ENCODE results near the gene SPPL2C.

DNA sequence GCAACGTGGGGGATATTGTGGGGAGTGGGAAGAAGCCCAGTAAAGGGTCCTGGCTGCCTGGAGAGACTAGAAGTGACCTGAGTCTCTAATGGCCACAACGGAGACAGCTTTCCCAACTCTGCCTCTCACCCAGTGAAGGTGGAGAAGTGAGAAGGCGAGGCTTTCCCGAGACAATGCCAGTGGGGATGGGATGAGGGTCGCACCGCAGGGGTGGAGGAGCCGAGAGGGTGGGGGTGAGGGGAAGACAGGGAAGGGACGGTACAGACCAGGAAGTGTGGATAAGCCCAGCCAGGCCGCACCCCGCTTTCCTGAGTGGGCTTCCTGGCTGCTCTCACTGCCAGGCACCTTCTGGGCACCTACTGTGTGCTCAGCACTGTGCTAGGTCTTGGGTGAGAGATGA lies 7.5 kb upstream of the SPPL2C start:
- TF ChIP-seq, protein P1, sequence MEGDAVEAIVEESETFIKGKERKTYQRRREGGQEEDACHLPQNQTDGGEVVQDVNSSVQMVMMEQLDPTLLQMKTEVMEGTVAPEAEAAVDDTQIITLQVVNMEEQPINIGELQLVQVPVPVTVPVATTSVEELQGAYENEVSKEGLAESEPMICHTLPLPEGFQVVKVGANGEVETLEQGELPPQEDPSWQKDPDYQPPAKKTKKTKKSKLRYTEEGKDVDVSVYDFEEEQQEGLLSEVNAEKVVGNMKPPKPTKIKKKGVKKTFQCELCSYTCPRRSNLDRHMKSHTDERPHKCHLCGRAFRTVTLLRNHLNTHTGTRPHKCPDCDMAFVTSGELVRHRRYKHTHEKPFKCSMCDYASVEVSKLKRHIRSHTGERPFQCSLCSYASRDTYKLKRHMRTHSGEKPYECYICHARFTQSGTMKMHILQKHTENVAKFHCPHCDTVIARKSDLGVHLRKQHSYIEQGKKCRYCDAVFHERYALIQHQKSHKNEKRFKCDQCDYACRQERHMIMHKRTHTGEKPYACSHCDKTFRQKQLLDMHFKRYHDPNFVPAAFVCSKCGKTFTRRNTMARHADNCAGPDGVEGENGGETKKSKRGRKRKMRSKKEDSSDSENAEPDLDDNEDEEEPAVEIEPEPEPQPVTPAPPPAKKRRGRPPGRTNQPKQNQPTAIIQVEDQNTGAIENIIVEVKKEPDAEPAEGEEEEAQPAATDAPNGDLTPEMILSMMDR (IDR thresholded peaks at IDR 0.05), result no peak
- no peak for TF ChIP-seq EP300 (IDR thresholded peaks at IDR 0.05)
- no peak for TF ChIP-seq POLR2A (IDR thresholded peaks at IDR 0.05)

Measured in sigmoid colon (tissue), 4 donors.